ENCODE data around the gene FSCN2. TPM values are rescaled to one million over a fixed set of nuclear protein-coding genes. Genes with fewer than 3 reads are reported as not detected.

FSCN2 gene
- total RNA-seq, 2 donors from 2014 or later: 7.0 to 13.5 TPM

- peak in 1 of 4 donors; percentile 43 for DNase-seq
Observed at GRCh38 chr17:81494626-81495377, 33.4 kb upstream of the FSCN2 start.

GRCh38 chr17:81498953-81499600 is 29.1 kb upstream of the FSCN2 start:
- DNase-seq (no peak), ATAC-seq (no peak)
- WGBS, 2 donors: 58 to 69% methylated on average over 29 to 38 of the region's 64 CpGs
- intact Hi-C loops (cut with DNase I): no loop called here
- Histone ChIP-seq H3K4me3 (no peak overlapping the region), H3K4me1 (no peaks in the 10 kb centered on the region), H3K9me3 (no peaks in the 10 kb centered on the region), H3K36me3 (replicated peaks in 1 of 2; ENCODE audit: insufficient read depth in 1 of 2, low read depth in 2 of 2) (no peaks in the 10 kb centered on the region), H3K27me3 (no peaks in the 10 kb centered on the region), H3K27ac (no peak overlapping the region)
- no peak for TF ChIP-seq POLR2A (IDR thresholded peaks at IDR 0.05)
- TF ChIP-seq, protein P1, sequence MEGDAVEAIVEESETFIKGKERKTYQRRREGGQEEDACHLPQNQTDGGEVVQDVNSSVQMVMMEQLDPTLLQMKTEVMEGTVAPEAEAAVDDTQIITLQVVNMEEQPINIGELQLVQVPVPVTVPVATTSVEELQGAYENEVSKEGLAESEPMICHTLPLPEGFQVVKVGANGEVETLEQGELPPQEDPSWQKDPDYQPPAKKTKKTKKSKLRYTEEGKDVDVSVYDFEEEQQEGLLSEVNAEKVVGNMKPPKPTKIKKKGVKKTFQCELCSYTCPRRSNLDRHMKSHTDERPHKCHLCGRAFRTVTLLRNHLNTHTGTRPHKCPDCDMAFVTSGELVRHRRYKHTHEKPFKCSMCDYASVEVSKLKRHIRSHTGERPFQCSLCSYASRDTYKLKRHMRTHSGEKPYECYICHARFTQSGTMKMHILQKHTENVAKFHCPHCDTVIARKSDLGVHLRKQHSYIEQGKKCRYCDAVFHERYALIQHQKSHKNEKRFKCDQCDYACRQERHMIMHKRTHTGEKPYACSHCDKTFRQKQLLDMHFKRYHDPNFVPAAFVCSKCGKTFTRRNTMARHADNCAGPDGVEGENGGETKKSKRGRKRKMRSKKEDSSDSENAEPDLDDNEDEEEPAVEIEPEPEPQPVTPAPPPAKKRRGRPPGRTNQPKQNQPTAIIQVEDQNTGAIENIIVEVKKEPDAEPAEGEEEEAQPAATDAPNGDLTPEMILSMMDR (IDR thresholded peaks at IDR 0.05): no peak

More at GRCh38 chr17:81494626-81495377, 33.4 kb upstream of the FSCN2 start:
- Histone ChIP-seq H3K9me3 (no peaks in the 10 kb centered on the region), H3K27me3 (no peaks in the 10 kb centered on the region), H3K36me3 (replicated peaks in 1 of 2; ENCODE audit: insufficient read depth in 1 of 2, low read depth in 2 of 2) (no peaks in the 10 kb centered on the region), H3K4me3 (no peak overlapping the region), H3K27ac (no peak overlapping the region), H3K4me1 (no peaks in the 10 kb centered on the region)
- peak; percentile 27 for ATAC-seq
- TF ChIP-seq, protein P1 (IDR thresholded peaks at IDR 0.05): no peak
- TF ChIP-seq POLR2A (IDR thresholded peaks at IDR 0.05): no peak
- 48 to 61% methylated on average over 6 to 7 of the region's 8 CpGs for WGBS, 2 donors
- intact Hi-C loops (cut with DNase I): no loop called here

DNA sequence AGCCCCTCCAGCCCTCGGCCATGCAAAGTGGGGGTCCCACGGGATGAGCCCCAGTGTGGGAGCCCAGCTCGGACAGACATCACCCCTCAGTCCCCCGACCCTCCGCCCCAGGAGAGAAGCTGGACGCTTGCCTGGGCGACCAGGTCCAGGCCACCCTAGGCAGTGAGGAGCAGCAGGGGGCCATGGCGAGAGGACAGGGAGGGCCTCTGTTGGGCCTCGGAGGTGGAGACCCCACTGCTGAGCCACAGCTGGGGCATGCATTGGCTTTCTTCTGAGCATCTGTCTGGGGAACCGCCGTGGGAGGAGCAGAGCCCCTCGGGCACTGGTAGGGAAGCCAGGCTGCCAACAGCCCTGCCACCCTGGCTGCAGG is 28.6 kb upstream of the FSCN2 start:
- Histone ChIP-seq H3K9me3 (no peaks in the 10 kb centered on the region), H3K27me3 (no peaks in the 10 kb centered on the region), H3K27ac (no peak overlapping the region), H3K4me3 (no peak overlapping the region), H3K36me3 (replicated peaks in 1 of 2; ENCODE audit: insufficient read depth in 1 of 2, low read depth in 2 of 2) (no peaks in the 10 kb centered on the region), H3K4me1 (no peaks in the 10 kb centered on the region)
- TF ChIP-seq, protein P1 (IDR thresholded peaks at IDR 0.05): no peak
- TF ChIP-seq POLR2A (IDR thresholded peaks at IDR 0.05): no peak
- ATAC-seq (no peak), DNase-seq (no peak)
- intact Hi-C loops (cut with DNase I): no loop called here
- 72 to 100% methylated on average over 2 to 12 of the region's 12 CpGs for WGBS, 2 donors

DNA sequence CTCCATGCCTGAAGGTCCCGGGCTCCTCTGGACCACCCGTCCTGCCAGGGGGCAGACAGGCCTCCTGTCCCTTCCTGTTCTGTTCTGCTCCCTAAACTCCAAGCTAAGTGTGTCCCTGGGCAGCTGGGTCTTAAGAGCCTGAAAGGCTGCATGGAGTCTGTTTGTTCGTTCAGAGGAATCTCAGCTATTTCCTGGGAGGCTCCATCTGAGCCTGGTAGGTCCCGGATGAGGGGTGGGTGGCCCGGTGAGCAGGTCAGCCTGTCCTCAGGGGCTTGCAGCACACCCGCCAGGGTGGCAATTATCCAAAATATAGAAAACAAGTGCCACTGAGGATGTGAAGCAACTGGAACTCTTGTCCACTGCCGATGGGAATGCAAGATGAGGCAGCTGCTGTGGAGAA is 28.1 kb upstream of the FSCN2 start:
- no peak for DNase-seq

More for the DNA sequence above, 28.1 kb upstream of the FSCN2 start:
- Histone ChIP-seq H3K9me3 (no peaks in the 10 kb centered on the region), H3K27ac (no peak overlapping the region), H3K4me1 (no peaks in the 10 kb centered on the region), H3K36me3 (replicated peaks in 1 of 2; ENCODE audit: insufficient read depth in 1 of 2, low read depth in 2 of 2) (no peaks in the 10 kb centered on the region), H3K27me3 (no peaks in the 10 kb centered on the region), H3K4me3 (no peak overlapping the region)
- ATAC-seq: no peak
- TF ChIP-seq POLR2A (IDR thresholded peaks at IDR 0.05): no peak
- TF ChIP-seq, protein P1 (IDR thresholded peaks at IDR 0.05): no peak
- WGBS, 2 donors: 65 to 73% methylated on average over 3 to 7 of the region's 7 CpGs
- intact Hi-C loops (cut with DNase I): no loop called here

Measured in body of pancreas (tissue), 4 donors.